OCI-LY1 (cell line): ENCODE measurements around the gene RAD50.
"Not testable (repeated sequence)": the region's sequence is repeated elsewhere in the genome, so short reads cannot be mapped to it uniquely, and the experiment has no call there.

Source experiments
- H2AFZ ChIP-seq: fragments of 200-600 bp; sonication (generic), shearing (Covaris generic); 2 replicates; pipeline ENCODE4 v1.6.0; 2014; ENCODE audit warnings: antibody characterized with exemption, mild to moderate bottlenecking, low read length
- H3F3A ChIP-seq: fragments of 200-600 bp; sonication (generic), shearing (Covaris generic); 2 replicates; pipeline ENCODE4 v1.6.0; 2014; ENCODE audit warnings: mild to moderate bottlenecking, antibody characterized with exemption, low read length, moderate library complexity; ENCODE audit not compliant: insufficient read depth
- H3K27ac ChIP-seq: fragments of 200-600 bp; sonication (generic); 2 replicates; pipeline ENCODE4 v1.5.1; 2014; ENCODE audit warnings: low read length, mixed run types, mild to moderate bottlenecking, low read depth; ENCODE audit not compliant: poor library complexity, severe bottlenecking
- H3K27me3 ChIP-seq: fragments of 200-600 bp; sonication (generic); 2 replicates; pipeline ENCODE4 v1.6.0; 2014; ENCODE audit warnings: antibody characterized with exemption, mild to moderate bottlenecking, low read length, moderate library complexity; ENCODE audit not compliant: insufficient read depth
- H3K36me3 ChIP-seq: fragments of 200-600 bp; sonication (generic); 2 replicates; pipeline ENCODE4 v1.6.1; 2014; ENCODE audit warnings: mild to moderate bottlenecking, antibody characterized with exemption, low read length, moderate library complexity, mixed read lengths; ENCODE audit not compliant: insufficient read depth
- H3K4me1 ChIP-seq: fragments of 200-600 bp; sonication (generic); 2 replicates; pipeline ENCODE4 v1.5.1; 2014; ENCODE audit warnings: mild to moderate bottlenecking, low read length, moderate library complexity; ENCODE audit not compliant: insufficient read depth, severe bottlenecking
- H3K4me2 ChIP-seq: fragments of 200-600 bp; sonication (generic), shearing (Covaris generic); 2 replicates; pipeline ENCODE4 v1.6.1; 2014; ENCODE audit warnings: low read length
- H3K4me3 ChIP-seq: fragments of 200-600 bp; sonication (generic); 2 replicates; pipeline ENCODE4 v1.5.1; 2014; ENCODE audit warnings: low read length, low read depth, mild to moderate bottlenecking, mixed read lengths; ENCODE audit not compliant: poor library complexity, severe bottlenecking
- H3K79me2 ChIP-seq: fragments of 200-600 bp; shearing (Covaris generic); 2 replicates; pipeline ENCODE4 v1.6.1; 2016; ENCODE audit warnings: mixed run types, low read length, mixed read lengths; ENCODE audit not compliant: insufficient read depth
- H3K9ac ChIP-seq: fragments of 200-600 bp; sonication (generic), shearing (Covaris generic); 2 replicates; pipeline ENCODE4 v1.6.1; 2014; ENCODE audit warnings: mild to moderate bottlenecking, low read length, mixed read lengths
- H3K9me2 ChIP-seq: fragments of 200-600 bp; sonication (generic), shearing (Covaris generic); 2 replicates; pipeline ENCODE4 v1.6.1; 2014; ENCODE audit warnings: low read depth, mild to moderate bottlenecking, low read length, mixed read lengths
- H3K9me3 ChIP-seq: fragments of 200-600 bp; shearing (Covaris generic); 2 replicates; pipeline ENCODE4 v1.6.1; 2014; ENCODE audit warnings: low read length, mixed read lengths
- H4K20me1 ChIP-seq: fragments of 200-600 bp; sonication (generic), shearing (Covaris generic); 2 replicates; pipeline ENCODE4 v1.6.0; 2016; ENCODE audit warnings: mild to moderate bottlenecking, low read length; ENCODE audit not compliant: insufficient read depth
- EZH2 ChIP-seq: fragments of 200-600 bp; sonication (generic), shearing (Covaris generic); IDR thresholded peaks from 2 replicates; pipeline ENCODE4 v1.8.0; 2017; ENCODE audit warnings: borderline replicate concordance, mixed run types, mild to moderate bottlenecking, antibody characterized with exemption, low read length, moderate library complexity, mixed read lengths
- TF ChIP-seq, protein P1 (sequence below): fragments of 200-600 bp; sonication (generic), shearing (Covaris generic); IDR thresholded peaks from 2 replicates; pipeline ENCODE4 v1.5.1; 2017; ENCODE audit warnings: mild to moderate bottlenecking, antibody characterized with exemption, low read length, moderate library complexity, mixed read lengths

The RAD50 gene

DNA sequence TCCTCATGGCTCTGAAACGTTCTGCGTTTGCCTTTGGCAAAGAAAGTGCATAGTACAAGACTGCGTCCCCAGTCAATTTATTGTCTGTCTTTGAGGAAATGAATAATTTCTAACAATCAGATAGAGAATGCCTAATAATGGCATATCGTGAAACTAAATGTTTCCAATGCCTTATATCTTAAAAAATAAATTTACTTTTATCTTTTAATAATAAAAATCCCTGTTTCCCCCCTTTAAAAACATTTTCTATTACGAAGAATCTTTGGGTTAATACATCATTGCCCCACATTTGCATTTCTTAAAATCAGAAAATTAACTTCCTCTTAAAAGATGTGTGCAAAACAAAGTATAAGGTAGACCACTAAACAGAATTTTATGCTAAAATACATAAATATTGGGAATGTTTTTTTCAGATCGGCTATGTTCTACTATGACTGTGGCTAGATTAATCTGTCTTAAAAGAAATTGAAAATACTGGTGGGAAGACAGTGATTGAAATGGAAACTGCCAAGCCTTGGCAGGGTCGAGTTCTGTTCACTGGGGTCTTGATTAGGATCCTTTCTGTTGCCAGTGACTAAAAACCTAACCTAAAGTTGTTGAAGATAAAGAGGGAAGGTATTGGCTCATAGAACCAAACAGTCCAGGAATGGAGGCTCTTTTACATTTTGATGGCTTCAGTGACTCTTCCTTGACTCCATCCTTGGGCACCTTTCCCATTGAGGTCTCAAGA, 13.1 kb upstream of the RAD50 start, which contains the start of gene IL5:
Gene IL5 (minus strand): TSS at position 51 of the 730 bp plus-strand sequence. CDS start 44 bp downstream, at position 7.
- Histone ChIP-seq H3F3A (no peaks in the 10 kb centered on the region), H3K9me3 (no peaks in the 10 kb centered on the region), H3K79me2 (no peaks in the 10 kb centered on the region), H4K20me1 (no peaks in the 10 kb centered on the region), H3K27ac (no peak within 1 kb of the TSS), H3K4me3 (no peak within 1 kb of the TSS), H3K27me3 (no peaks in the 10 kb centered on the region), H3K4me2 (no peak within 1 kb of the TSS), H3K36me3 (no peaks in the 10 kb centered on the region), H3K9me2 (no peaks in the 10 kb centered on the region), H3K4me1 (no peaks in the 10 kb centered on the region), H2AFZ (no peak within 1 kb of the TSS), H3K9ac (no peak within 1 kb of the TSS)
- no peak for TF ChIP-seq EZH2
- TF ChIP-seq, protein P1, sequence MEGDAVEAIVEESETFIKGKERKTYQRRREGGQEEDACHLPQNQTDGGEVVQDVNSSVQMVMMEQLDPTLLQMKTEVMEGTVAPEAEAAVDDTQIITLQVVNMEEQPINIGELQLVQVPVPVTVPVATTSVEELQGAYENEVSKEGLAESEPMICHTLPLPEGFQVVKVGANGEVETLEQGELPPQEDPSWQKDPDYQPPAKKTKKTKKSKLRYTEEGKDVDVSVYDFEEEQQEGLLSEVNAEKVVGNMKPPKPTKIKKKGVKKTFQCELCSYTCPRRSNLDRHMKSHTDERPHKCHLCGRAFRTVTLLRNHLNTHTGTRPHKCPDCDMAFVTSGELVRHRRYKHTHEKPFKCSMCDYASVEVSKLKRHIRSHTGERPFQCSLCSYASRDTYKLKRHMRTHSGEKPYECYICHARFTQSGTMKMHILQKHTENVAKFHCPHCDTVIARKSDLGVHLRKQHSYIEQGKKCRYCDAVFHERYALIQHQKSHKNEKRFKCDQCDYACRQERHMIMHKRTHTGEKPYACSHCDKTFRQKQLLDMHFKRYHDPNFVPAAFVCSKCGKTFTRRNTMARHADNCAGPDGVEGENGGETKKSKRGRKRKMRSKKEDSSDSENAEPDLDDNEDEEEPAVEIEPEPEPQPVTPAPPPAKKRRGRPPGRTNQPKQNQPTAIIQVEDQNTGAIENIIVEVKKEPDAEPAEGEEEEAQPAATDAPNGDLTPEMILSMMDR, result no peak

DNA sequence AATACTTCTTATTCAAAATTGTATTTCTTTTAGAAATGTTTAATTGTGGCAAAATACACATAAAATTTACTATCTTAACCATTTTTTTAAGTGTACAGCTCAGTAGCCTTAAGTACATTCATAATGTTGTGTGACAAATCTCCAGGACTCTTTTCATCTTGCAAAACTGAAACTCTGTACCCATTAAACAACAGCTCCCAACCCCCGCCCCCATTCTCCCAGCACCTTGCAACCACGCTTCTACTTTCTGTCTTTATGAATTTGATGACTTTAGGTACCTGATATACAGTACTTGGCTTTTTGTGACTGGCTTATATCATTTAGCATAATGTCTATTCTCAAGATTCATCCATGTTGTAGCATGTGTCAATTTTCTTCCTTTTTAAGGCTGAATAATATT, 10.7 kb upstream of the RAD50 start:
- Histone ChIP-seq H3K9me2 (no peaks in the 10 kb centered on the region), H3F3A (no peaks in the 10 kb centered on the region), H3K4me1 (no peaks in the 10 kb centered on the region), H3K27me3 (no peaks in the 10 kb centered on the region), H2AFZ (no peak overlapping the region), H3K4me3 (no peak overlapping the region), H4K20me1 (no peaks in the 10 kb centered on the region), H3K79me2 (no peaks in the 10 kb centered on the region), H3K9me3 (no peaks in the 10 kb centered on the region), H3K4me2 (no peak overlapping the region), H3K36me3 (no peaks in the 10 kb centered on the region), H3K9ac (no peak overlapping the region), H3K27ac (no peak overlapping the region)
- TF ChIP-seq EZH2, result no peak
- TF ChIP-seq, protein P1, result no peak

DNA sequence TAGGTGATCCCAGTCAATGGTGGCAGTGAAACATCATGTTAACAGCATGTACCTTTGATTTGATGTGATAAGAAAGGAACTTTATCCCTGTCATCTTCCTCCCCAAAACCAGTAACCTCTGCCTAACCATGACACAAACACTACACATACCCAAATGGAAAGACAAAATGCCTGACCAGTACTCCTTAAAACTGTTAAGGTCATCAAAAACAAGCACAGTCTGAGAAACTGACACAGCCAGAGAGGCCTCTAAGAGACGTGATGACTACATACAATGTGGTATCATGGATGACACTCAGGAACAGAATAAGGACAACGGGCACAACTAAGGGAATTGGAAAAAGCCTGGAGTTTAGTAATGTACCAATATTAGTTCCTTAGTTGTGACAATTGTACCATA, 9.5 kb upstream of the RAD50 start:
- Histone ChIP-seq H3K79me2 (no peaks in the 10 kb centered on the region), H3K36me3 (no peaks in the 10 kb centered on the region)
- TF ChIP-seq, protein P1, result no peak
- no peak for TF ChIP-seq EZH2

DNA sequence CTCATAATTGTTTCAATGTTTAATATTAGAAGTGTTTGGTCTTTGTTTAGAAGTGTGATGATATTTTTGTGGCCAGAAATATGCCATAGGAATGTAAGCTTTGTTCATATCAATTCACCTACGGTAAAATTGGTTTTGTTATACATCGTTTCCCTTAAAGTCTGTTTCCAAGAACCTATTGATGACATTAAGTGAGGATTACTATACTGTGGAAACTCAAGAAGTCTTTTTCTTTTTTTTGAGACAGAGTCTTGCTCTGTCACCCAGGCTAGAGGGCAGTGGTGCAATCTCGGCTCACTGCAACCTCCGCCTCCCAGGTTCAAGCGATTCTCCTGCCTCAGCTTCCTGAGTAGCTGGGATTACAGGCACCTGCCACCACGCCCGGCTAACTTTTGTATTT, 7.9 kb upstream of the RAD50 start:
- H2AFZ ChIP-seq, H3K4me2 ChIP-seq, H3K27me3 ChIP-seq, H3K9me2 ChIP-seq, H3K36me3 ChIP-seq, H3K9me3 ChIP-seq, H4K20me1 ChIP-seq, H3K79me2 ChIP-seq, H3K27ac ChIP-seq, H3K4me1 ChIP-seq, H3F3A ChIP-seq, H3K9ac ChIP-seq, H3K4me3 ChIP-seq: not testable (repeated sequence)

More for the DNA sequence above, 9.5 kb upstream of the RAD50 start:
- H3K4me2 ChIP-seq, result no peak overlapping the region
- no peaks in the 10 kb centered on the region for H4K20me1 ChIP-seq
- H3K27ac ChIP-seq, result no peak overlapping the region
- no peaks in the 10 kb centered on the region for H3K9me2 ChIP-seq
- H3K4me3 ChIP-seq, result no peak overlapping the region
- no peaks in the 10 kb centered on the region for H3K27me3 ChIP-seq
- no peaks in the 10 kb centered on the region for H3K4me1 ChIP-seq
- H3F3A ChIP-seq, result no peaks in the 10 kb centered on the region
- H2AFZ ChIP-seq, result no peak overlapping the region
- H3K9ac ChIP-seq, result no peak overlapping the region
- H3K9me3 ChIP-seq, result no peaks in the 10 kb centered on the region
